LNCaP clone FGC (cell line): Measurements from ENCODE around the gene CRHR2.

Source experiments
- DNase-seq: peaks from one replicate; pipeline ENCODE4 v3.0.0-alpha.2; 2011; ENCODE audit warnings: low read depth
- H3K4me3 ChIP-seq: 2 replicates; pipeline ENCODE4 v1.5.1; 2011; ENCODE audit warnings: mild to moderate bottlenecking, low read depth, low read length, control low read depth
- TF ChIP-seq, protein P1 (sequence below): IDR thresholded peaks from 2 replicates; pipeline ENCODE4 v1.5.1; 2012; ENCODE audit warnings: mild to moderate bottlenecking; ENCODE audit not compliant: control insufficient read depth, insufficient read depth; ENCODE audit errors: extremely low read depth

Gene CRHR2

GRCh38 chr7:30616318-30616717 lies 65.9 kb downstream of the CRHR2 start:
- no peak overlapping the region for H3K4me3 ChIP-seq
- peak; percentile 75 for DNase-seq

GRCh38 chr7:30613366-30614325 lies 68.6 kb downstream of the CRHR2 start:
- DNase-seq, result no peak
- TF ChIP-seq, protein P1, sequence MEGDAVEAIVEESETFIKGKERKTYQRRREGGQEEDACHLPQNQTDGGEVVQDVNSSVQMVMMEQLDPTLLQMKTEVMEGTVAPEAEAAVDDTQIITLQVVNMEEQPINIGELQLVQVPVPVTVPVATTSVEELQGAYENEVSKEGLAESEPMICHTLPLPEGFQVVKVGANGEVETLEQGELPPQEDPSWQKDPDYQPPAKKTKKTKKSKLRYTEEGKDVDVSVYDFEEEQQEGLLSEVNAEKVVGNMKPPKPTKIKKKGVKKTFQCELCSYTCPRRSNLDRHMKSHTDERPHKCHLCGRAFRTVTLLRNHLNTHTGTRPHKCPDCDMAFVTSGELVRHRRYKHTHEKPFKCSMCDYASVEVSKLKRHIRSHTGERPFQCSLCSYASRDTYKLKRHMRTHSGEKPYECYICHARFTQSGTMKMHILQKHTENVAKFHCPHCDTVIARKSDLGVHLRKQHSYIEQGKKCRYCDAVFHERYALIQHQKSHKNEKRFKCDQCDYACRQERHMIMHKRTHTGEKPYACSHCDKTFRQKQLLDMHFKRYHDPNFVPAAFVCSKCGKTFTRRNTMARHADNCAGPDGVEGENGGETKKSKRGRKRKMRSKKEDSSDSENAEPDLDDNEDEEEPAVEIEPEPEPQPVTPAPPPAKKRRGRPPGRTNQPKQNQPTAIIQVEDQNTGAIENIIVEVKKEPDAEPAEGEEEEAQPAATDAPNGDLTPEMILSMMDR, result no peak
- H3K4me3 ChIP-seq, result no peak overlapping the region

More at GRCh38 chr7:30616318-30616717, 65.9 kb downstream of the CRHR2 start:
- TF ChIP-seq, protein P1, result no peak

- H3K4me3 ChIP-seq, result no peak overlapping the region
- TF ChIP-seq, protein P1, result no peak
- no peak for DNase-seq
Measured at GRCh38 chr7:30612658-30613265, 69.5 kb downstream of the CRHR2 start.

DNA sequence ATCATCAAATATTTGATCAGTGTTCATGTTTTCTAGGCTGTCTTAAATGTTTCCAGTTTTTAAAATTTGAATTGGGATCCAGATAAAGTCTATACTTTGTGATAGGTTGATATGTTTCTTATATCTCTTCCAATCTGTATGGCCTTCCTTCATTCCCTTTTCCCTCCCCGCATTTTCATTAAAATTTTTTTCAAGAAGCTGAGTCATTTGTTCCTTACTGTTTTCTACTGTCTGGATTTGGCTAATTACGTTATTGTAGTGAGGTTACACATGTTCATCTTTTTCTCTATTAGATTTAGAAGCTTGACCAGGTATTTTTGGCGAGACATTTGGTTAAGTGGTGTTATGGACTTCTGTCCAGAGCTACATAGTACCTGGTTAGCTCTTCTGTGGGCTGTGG lies 76.4 kb downstream of the CRHR2 start:
- TF ChIP-seq, protein P1, result no peak
- no peak overlapping the region for H3K4me3 ChIP-seq
- no peak for DNase-seq

DNA sequence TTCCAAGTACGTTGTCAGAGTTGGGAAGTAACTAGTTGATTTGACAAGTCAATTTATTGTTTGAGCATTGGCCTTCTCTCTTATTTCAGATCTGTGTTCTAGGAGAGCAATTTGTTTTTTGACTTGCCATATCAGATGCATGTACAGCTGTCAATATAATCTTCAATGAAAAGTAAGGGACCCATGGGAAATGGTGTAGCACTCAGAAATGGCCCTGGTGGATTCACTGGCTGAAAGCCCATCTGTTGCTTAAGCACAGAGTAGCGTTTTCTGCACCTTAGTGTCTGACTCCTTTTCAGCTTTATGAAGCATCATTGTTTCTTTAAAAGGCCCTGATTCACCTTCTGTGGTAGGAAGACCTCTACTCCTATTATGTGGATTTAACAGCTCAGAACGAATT lies 77.4 kb downstream of the CRHR2 start:
- TF ChIP-seq, protein P1, result no peak
- DNase-seq, result no peak
- no peak overlapping the region for H3K4me3 ChIP-seq
